ENCODE measurements around the gene IRF2BPL. TPM values are rescaled to one million over a fixed set of nuclear protein-coding genes. Genes with fewer than 3 reads are reported as not detected.

The IRF2BPL gene
- total and polyA plus RNA-seq, 2 of the 4 experiments (the other 2 are of a cell fraction), result 6.3 to 14.5 TPM

DNA sequence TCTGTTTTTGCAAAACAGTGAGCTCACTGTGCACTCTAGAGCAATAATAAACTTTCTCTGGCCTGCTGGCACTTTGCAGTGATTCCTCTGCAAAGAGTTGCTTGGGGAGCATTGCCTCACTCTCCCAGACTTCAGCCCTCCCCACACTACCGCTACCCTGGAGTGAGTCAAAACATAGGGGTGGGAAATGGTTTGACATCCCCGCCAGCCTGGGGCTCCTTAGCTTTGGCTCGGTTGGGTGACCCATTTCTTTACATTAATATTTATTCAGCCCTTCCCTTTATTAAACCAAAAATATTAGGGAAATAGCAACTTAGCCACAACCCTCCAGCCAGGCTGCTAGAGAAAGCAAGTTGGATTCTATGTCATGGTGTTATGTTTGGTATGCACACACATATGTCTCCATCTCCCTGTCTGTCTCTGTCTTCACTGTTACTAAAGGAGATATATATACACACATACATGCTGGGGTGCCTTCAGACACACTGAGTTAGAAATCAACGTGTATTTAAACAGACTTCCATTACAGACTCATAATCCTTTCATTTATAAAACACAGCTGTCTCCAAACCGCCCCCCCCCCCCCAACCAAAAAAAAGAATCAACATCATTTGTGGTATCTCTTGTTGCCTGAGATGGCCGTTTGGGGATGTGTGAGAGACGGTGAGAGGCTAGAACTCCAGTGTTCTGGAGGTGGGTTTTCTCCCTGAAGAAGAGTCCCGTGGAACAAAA is 3.4 kb upstream of the IRF2BPL start:
- Histone ChIP-seq H4K20me1 (ENCODE audit: insufficient read depth, low read length) (peaks cover 3% of the 10 kb centered on the region; the same call in 1 of the 2 replicates), H3K14ac (replicated peaks; ENCODE audit: low read depth, low read length) (peak overlapping the region; percentile 96), H3K9ac (ENCODE audit: low read depth, low read length) (peak overlapping the region; percentile 80), H3K27ac (ENCODE audit: insufficient read depth, low read length) (peak overlapping the region; percentile 99), H2AK9ac (replicated peaks; ENCODE audit: low read depth, low read length, poor library complexity) (peak overlapping the region; percentile 97), H4K91ac (ENCODE audit: insufficient read depth, low read depth, low read length) (peak overlapping the region; percentile 98), H2BK20ac (ENCODE audit: low read depth, low read length) (peak overlapping the region; percentile 82), H4K5ac (ENCODE audit: low read depth, low read length) (peak overlapping the region; percentile 96), H3K27me3 (ENCODE audit: control insufficient read depth, insufficient read depth, low read length) (no peaks in the 10 kb centered on the region), H3K4me1 (ENCODE audit: control insufficient read depth, insufficient read depth, low read length) (peaks cover 18% of the 10 kb centered on the region), H2BK120ac (ENCODE audit: low read depth, low read length) (peak overlapping the region; percentile 99), H3K23ac (ENCODE audit: low read depth, low read length) (peak overlapping the region; percentile 98; the same call in 1 of the 2 replicates), H2AFZ (replicated peaks; ENCODE audit: low read length, poor library complexity) (peak overlapping the region; percentile 29), H2AK5ac (ENCODE audit: low read depth, low read length) (peak overlapping the region; percentile 89), H3K9me1 (ENCODE audit: insufficient read depth, low read length) (no peaks in the 10 kb centered on the region; the same call in none of the 2 replicates), H3K9me3 (ENCODE audit: control insufficient read depth, insufficient read depth, low read length) (no peaks in the 10 kb centered on the region), H3K4me3 (ENCODE audit: insufficient read depth, low read depth, low read length) (no peak overlapping the region), H3K79me1 (ENCODE audit: low read depth in 1 of 2, low read length in 2 of 2) (peaks cover 7 to 43% of the 10 kb centered on the region in 2 experiments; a peak in 2 of 4 replicates), H3K18ac (ENCODE audit: low read depth, low read length) (peak overlapping the region; percentile 98), H2BK5ac (ENCODE audit: low read depth, low read length, poor library complexity, severe bottlenecking) (peak overlapping the region; percentile 99), H3K4me2 (ENCODE audit: low read depth, low read length) (peak overlapping the region; percentile 80), H3K4ac (ENCODE audit: low read depth, low read length) (peak overlapping the region; percentile 95), H2BK15ac (ENCODE audit: low read depth, low read length) (peak overlapping the region; percentile 53; the same call in 2 of the 3 replicates), H4K8ac (ENCODE audit: low read depth in 2 of 2, low read length in 2 of 2) (peak overlapping the region; percentile 48 to 76; a peak in 3 of 4 replicates), H3K36me3 (ENCODE audit: control insufficient read depth, insufficient read depth, low read length) (no peaks in the 10 kb centered on the region), H3K56ac (ENCODE audit: extremely low read depth, insufficient read depth, low read length) (peak overlapping the region; percentile 80)
- ChIA-PET POLR2A (ENCODE audit: unreplicated experiment) (interaction anchor here (0.7 to 1.9 kb wide), 7 partner anchors 9 to 114 kb away, joined by 3 to 9 read pairs (median 3); no protein-coding TSS in a partner anchor), CTCF (interaction anchor here (0.8 to 0.9 kb wide), 2 partner anchors 8 to 119 kb away, joined by 3 read pairs; no protein-coding TSS in a partner anchor)
- ATAC-seq (ENCODE audit: low read depth), result peak; percentile 12
- dilution Hi-C loops (cut with HindIII; ENCODE audit: low sequenced_read_pairs, unreplicated experiment), result no loop called here
- no TSS peak for BruUV-seq (replicated peaks)
- 4% methylated on average over 3 of the region's 8 CpGs; no CpG with 5 or more reads in 1 of the 2 experiments for WGBS, 2 experiments (ENCODE audit: extremely low coverage in 2 of 2, insufficient read length in 1 of 2)
- TF ChIP-seq, protein P1, sequence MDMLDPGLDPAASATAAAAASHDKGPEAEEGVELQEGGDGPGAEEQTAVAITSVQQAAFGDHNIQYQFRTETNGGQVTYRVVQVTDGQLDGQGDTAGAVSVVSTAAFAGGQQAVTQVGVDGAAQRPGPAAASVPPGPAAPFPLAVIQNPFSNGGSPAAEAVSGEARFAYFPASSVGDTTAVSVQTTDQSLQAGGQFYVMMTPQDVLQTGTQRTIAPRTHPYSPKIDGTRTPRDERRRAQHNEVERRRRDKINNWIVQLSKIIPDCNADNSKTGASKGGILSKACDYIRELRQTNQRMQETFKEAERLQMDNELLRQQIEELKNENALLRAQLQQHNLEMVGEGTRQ (IDR thresholded peaks at IDR 0.05; ENCODE audit: low read depth, low read length), result no peak
- TF ChIP-seq, protein P2, sequence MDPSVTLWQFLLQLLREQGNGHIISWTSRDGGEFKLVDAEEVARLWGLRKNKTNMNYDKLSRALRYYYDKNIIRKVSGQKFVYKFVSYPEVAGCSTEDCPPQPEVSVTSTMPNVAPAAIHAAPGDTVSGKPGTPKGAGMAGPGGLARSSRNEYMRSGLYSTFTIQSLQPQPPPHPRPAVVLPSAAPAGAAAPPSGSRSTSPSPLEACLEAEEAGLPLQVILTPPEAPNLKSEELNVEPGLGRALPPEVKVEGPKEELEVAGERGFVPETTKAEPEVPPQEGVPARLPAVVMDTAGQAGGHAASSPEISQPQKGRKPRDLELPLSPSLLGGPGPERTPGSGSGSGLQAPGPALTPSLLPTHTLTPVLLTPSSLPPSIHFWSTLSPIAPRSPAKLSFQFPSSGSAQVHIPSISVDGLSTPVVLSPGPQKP (IDR thresholded peaks at IDR 0.05; ENCODE audit: borderline replicate concordance, low read depth, low read length), result no peak
- TF ChIP-seq FOS (IDR thresholded peaks at IDR 0.05; ENCODE audit: low read depth, low read length) (peak; percentile 58; the same call in 1 of the 2 replicates), CHD1 (IDR thresholded peaks at IDR 0.05; ENCODE audit: low read depth, low read length) (peak; percentile 38), RAD21 (IDR thresholded peaks at IDR 0.05; ENCODE audit: low read length) (peak; percentile 25; the same call in 1 of the 2 replicates), CEBPB (IDR thresholded peaks at IDR 0.05; ENCODE audit: low read depth, low read length) (peak; percentile 95), MAZ (IDR thresholded peaks at IDR 0.05; ENCODE audit: borderline replicate concordance, low read depth, low read length) (peak; percentile 91)
- TF ChIP-seq, protein P3, sequence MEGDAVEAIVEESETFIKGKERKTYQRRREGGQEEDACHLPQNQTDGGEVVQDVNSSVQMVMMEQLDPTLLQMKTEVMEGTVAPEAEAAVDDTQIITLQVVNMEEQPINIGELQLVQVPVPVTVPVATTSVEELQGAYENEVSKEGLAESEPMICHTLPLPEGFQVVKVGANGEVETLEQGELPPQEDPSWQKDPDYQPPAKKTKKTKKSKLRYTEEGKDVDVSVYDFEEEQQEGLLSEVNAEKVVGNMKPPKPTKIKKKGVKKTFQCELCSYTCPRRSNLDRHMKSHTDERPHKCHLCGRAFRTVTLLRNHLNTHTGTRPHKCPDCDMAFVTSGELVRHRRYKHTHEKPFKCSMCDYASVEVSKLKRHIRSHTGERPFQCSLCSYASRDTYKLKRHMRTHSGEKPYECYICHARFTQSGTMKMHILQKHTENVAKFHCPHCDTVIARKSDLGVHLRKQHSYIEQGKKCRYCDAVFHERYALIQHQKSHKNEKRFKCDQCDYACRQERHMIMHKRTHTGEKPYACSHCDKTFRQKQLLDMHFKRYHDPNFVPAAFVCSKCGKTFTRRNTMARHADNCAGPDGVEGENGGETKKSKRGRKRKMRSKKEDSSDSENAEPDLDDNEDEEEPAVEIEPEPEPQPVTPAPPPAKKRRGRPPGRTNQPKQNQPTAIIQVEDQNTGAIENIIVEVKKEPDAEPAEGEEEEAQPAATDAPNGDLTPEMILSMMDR (conservative IDR thresholded peaks at IDR 0.05; ENCODE audit: low read depth, low read length), result no peak
- intact Hi-C loops (cut with micrococcal nuclease), result no loop called here
- peak; percentile 93 for DNase-seq
- in situ Hi-C loops (cut with MboI; ENCODE audit: low sequenced_read_pairs), result loop anchor here (25.0 kb wide), 1 partner anchor 1745 kb away; the partner anchor contains the start of gene FOS

Measured in IMR-90 (cell line).